Type B pancreatic cell (in vitro differentiated cells): ENCODE results near the gene GJA9. TPM values are rescaled to one million over a fixed set of nuclear protein-coding genes. Genes with fewer than 3 reads are reported as not detected.

Experiments used
- DNase-seq: peaks from one replicate; pipeline ENCODE4 v3.0.0; 2021; ENCODE audit warnings: mixed read lengths; ENCODE audit not compliant: unreplicated experiment; ENCODE audit errors: extremely low spot score
- H3K27ac Mint-ChIP-seq: 2 replicates; pipeline ENCODE4 v1.8.0; 2021; ENCODE audit warnings: mild to moderate bottlenecking, mixed read lengths
- H3K27me3 Mint-ChIP-seq: 2 replicates; pipeline ENCODE4 v1.8.0; 2021; ENCODE audit warnings: mixed read lengths
- H3K36me3 Mint-ChIP-seq: 2 replicates; pipeline ENCODE4 v1.8.0; 2021; ENCODE audit warnings: mixed read lengths
- H3K4me1 Mint-ChIP-seq: one replicate; pipeline ENCODE4 v1.8.0; 2021; ENCODE audit warnings: mixed read lengths; ENCODE audit not compliant: unreplicated experiment
- H3K4me3 Mint-ChIP-seq: 2 replicates; pipeline ENCODE4 v1.8.0; 2021; ENCODE audit warnings: mild to moderate bottlenecking, mixed read lengths
- H3K9me3 Mint-ChIP-seq: 2 replicates; pipeline ENCODE4 v1.8.0; 2021; ENCODE audit warnings: mixed read lengths
- total RNA-seq: library from RNA; stranded (reverse); gene quantifications from 2 replicates; pipeline ENCODE4 v1.2.1, GENCODE V29; 2021; ENCODE audit warnings: low replicate concordance
- TF ChIP-seq, protein P1 (sequence below): fragments of 200-600 bp; sonication (generic); conservative IDR thresholded peaks from 2 replicates; pipeline ENCODE4 v1.5.0; 2021; ENCODE audit warnings: antibody characterized with exemption, mild to moderate bottlenecking

GJA9 gene
- total RNA-seq, 1 donor from 2014 or later, result not detected

DNA sequence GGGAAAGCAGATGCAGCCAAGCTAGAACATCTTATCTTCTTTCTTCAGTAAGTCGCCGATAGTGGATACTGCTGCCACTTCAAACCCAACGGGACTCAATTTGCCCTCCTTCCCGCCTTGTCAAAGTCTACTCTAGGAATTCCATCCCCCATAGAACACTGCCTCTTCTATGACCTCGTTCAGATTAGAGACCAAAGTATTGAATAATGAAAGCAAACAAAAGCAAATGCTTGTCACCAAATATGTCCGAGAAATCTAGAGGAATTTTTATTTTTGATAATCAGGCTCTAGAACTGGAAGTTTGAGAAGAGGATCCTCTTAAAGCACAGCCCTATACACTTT, 21.0 kb downstream of the GJA9 start:
- TF ChIP-seq, protein P1, sequence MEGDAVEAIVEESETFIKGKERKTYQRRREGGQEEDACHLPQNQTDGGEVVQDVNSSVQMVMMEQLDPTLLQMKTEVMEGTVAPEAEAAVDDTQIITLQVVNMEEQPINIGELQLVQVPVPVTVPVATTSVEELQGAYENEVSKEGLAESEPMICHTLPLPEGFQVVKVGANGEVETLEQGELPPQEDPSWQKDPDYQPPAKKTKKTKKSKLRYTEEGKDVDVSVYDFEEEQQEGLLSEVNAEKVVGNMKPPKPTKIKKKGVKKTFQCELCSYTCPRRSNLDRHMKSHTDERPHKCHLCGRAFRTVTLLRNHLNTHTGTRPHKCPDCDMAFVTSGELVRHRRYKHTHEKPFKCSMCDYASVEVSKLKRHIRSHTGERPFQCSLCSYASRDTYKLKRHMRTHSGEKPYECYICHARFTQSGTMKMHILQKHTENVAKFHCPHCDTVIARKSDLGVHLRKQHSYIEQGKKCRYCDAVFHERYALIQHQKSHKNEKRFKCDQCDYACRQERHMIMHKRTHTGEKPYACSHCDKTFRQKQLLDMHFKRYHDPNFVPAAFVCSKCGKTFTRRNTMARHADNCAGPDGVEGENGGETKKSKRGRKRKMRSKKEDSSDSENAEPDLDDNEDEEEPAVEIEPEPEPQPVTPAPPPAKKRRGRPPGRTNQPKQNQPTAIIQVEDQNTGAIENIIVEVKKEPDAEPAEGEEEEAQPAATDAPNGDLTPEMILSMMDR, result no peak
- H3K27me3 Mint-ChIP-seq, result no peaks in the 10 kb centered on the region
- DNase-seq, result no peak
- H3K27ac Mint-ChIP-seq, result peak overlapping the region; percentile 79
- peak overlapping the region; percentile 95 for H3K4me3 Mint-ChIP-seq
- peaks cover 16% of the 10 kb centered on the region for H3K4me1 Mint-ChIP-seq
- no peaks in the 10 kb centered on the region for H3K9me3 Mint-ChIP-seq
- H3K36me3 Mint-ChIP-seq, result peaks cover 11% of the 10 kb centered on the region

DNA sequence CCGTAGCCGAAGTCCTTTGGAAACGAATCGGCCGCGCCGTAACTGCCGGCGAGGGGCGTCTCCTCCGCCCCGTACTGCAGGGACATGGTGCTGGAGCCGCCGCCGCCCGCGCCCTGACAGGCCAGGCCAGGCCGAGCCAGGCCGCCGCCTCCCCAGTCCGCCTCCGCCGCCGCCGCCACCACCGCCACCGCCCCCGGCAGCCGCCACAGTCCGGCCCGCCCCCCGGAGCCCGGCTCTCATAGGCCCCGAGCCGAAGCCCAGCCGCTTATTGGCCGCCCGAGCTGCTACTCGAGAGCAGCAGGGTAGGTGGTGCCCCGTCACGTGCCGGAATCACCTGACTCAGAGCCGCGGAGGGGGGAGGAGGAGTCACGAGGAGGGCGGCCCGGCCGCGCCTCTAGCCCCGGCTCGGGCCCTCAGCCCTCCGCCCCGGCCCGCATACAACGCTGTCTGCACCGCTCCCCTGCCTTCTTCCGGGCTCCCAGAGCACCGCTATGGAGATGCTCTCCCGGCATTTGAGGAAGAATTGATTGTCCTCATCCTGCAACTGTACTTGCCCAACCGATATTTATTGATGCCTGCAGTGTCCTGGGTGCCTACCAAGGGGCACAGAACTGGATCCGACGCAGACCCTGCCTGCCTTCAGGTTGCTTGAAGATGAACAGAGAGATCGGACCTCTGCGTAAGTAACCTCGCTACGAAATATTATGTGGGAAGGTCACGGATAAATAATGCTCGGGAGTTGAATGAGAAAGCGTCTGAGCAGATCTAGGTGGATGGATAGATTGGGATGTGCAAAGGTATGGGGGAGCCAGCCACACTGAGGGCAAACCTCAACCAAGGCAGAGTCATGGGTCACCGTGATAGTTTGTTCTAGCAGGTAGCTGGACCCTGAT, 21.6 kb downstream of the GJA9 start, which contains the start of gene RRAGC:
TSS of gene RRAGC (minus strand) at position 212 of the 893 bp plus-strand sequence. CDS start at position 86, 126 bp downstream.
- H3K27ac Mint-ChIP-seq, result peak within 1 kb of the TSS; percentile 95
- DNase-seq, result peak; percentile 99
- TF ChIP-seq, protein P1, result no peak
- no peaks in the 10 kb centered on the region for H3K9me3 Mint-ChIP-seq
- peak within 1 kb of the TSS; percentile 95 for H3K4me3 Mint-ChIP-seq
- H3K36me3 Mint-ChIP-seq, result peaks cover 11% of the 10 kb centered on the region
- H3K27me3 Mint-ChIP-seq, result no peaks in the 10 kb centered on the region
- peaks cover 16% of the 10 kb centered on the region for H3K4me1 Mint-ChIP-seq

DNA sequence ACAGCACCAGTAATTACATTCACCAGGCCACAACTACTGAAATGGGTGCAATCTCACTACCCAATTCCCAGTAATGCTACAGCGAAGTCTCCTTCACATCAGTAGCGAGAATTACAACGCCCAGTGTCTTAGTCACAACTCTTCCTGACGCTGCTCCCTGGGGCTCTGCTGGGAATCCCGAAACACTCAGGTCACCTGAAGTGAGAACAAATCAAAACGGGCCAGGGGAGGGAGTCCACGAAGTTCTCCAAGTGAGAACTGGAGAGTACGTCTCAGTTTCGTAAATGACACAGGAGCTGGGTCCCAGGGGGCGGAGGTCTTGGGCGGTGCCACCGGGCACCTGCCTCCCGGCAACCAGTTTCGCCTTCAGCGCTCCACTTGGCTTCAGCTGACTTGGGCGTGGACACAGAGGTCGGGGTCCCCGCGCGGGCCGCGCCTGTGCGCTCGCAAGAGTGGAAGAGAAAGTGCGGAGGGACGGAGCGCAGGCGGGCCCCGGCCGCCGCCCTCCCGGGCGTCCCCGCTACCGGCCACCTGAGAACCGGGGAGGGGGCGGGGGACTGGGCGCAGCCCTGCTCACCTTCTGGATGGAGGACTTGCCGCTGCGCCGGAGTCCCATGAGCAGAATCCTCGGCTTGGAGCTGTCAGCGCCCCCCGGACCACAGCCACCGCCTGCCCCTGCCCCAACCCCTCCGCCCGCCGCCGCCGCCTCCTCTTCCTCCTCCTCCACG, 22.4 kb downstream of the GJA9 start:
- peaks cover 16% of the 10 kb centered on the region for H3K4me1 Mint-ChIP-seq
- peak; percentile 72 for DNase-seq
- no peaks in the 10 kb centered on the region for H3K9me3 Mint-ChIP-seq
- TF ChIP-seq, protein P1, result no peak
- no peaks in the 10 kb centered on the region for H3K27me3 Mint-ChIP-seq
- H3K27ac Mint-ChIP-seq, result peak overlapping the region; percentile 95
- peaks cover 11% of the 10 kb centered on the region for H3K36me3 Mint-ChIP-seq
- peak overlapping the region; percentile 95 for H3K4me3 Mint-ChIP-seq

DNA sequence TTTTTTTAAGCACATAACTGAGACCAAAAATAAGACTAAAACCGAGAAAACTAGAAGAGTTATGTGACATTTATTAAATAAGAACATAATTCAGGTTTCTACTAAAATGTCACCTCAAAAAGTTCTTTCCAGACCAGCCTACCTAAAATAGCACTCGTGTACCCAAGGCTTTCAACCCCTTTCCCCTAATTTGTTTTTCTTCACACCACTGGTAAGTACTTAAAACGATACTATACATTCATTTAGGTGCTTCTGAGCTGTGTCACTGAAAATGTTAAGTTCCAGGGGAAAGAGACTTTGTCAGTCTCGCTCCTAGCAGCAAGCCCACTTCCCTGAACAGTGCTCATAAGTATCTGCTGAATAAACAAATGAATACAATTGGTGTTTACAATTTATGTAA, 28.6 kb downstream of the GJA9 start:
- H3K27ac Mint-ChIP-seq, result no peak overlapping the region
- H3K36me3 Mint-ChIP-seq, result peaks cover 8% of the 10 kb centered on the region
- H3K4me1 Mint-ChIP-seq, result peaks cover 4% of the 10 kb centered on the region
- no peaks in the 10 kb centered on the region for H3K9me3 Mint-ChIP-seq
- TF ChIP-seq, protein P1, result no peak
- no peaks in the 10 kb centered on the region for H3K27me3 Mint-ChIP-seq
- no peak for DNase-seq
- H3K4me3 Mint-ChIP-seq, result no peak overlapping the region

DNA sequence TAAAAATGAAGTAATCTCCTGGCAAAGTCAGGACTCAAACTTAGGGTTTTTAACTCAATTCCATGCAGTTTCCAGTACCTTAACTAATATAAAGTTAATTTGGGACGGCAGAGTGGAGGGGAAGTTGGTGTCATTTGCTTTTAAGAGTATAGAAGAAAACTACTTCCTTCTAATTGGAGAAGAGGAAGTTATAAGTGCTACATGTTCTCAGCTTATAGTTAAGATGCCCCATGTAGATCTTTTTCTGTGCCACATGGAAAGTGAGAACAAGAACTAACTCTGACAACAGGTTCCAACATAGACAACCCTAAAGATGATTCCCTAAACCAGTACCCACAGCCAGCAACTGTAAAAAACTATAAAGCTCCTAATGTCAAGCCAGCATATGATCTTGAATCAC, 33.3 kb downstream of the GJA9 start:
- Mint-ChIP-seq H3K27me3 (no peaks in the 10 kb centered on the region), H3K4me3 (no peak overlapping the region), H3K27ac (no peak overlapping the region), H3K36me3 (peaks cover 30% of the 10 kb centered on the region), H3K4me1 (no peaks in the 10 kb centered on the region), H3K9me3 (no peaks in the 10 kb centered on the region)
- DNase-seq, result no peak
- TF ChIP-seq, protein P1, result no peak
